ENCODE results near the gene GNA12.

GNA12 gene

GRCh38 chr7:2792235-2792634 is 51.9 kb downstream of the GNA12 start:
- no peak for TF ChIP-seq CTCF (conservative IDR thresholded peaks at IDR 0.05; ENCODE audit: low read length)
- no peak for DNase-seq (ENCODE audit: low read depth)
- H3K4me3 ChIP-seq (ENCODE audit: low read length), result no peak overlapping the region

GRCh38 chr7:2791390-2791789 is 52.7 kb downstream of the GNA12 start:
- TF ChIP-seq CTCF (conservative IDR thresholded peaks at IDR 0.05; ENCODE audit: low read length), result no peak
- DNase-seq (ENCODE audit: low read depth), result no peak
- H3K4me3 ChIP-seq (ENCODE audit: low read length), result no peak overlapping the region

- TF ChIP-seq CTCF (conservative IDR thresholded peaks at IDR 0.05; ENCODE audit: low read length), result no peak
- no peak overlapping the region for H3K4me3 ChIP-seq (ENCODE audit: low read length)
These were observed 56.7 kb downstream of the GNA12 start for GRCh38 chr7:2787251-2787951.

GRCh38 chr7:2786607-2787116 is 57.4 kb downstream of the GNA12 start:
- no peak for DNase-seq (ENCODE audit: low read depth)
- no peak for TF ChIP-seq CTCF (conservative IDR thresholded peaks at IDR 0.05; ENCODE audit: low read length)

More at GRCh38 chr7:2787251-2787951, 56.7 kb downstream of the GNA12 start:
- peak; percentile 43 for DNase-seq (ENCODE audit: low read depth)

GRCh38 chr7:2785071-2785500 is 59.0 kb downstream of the GNA12 start:
- TF ChIP-seq CTCF (conservative IDR thresholded peaks at IDR 0.05; ENCODE audit: low read length), result no peak
- DNase-seq (ENCODE audit: low read depth), result no peak
- H3K4me3 ChIP-seq (ENCODE audit: low read length), result no peak overlapping the region

More at GRCh38 chr7:2786607-2787116, 57.4 kb downstream of the GNA12 start:
- no peak overlapping the region for H3K4me3 ChIP-seq (ENCODE audit: low read length)

GRCh38 chr7:2782565-2782964 is 61.5 kb downstream of the GNA12 start:
- H3K4me3 ChIP-seq (ENCODE audit: low read length), result no peak overlapping the region
- DNase-seq (ENCODE audit: low read depth), result no peak
- no peak for TF ChIP-seq CTCF (conservative IDR thresholded peaks at IDR 0.05; ENCODE audit: low read length)

GRCh38 chr7:2782121-2782520 is 62.0 kb downstream of the GNA12 start:
- DNase-seq (ENCODE audit: low read depth), result no peak
- no peak for TF ChIP-seq CTCF (conservative IDR thresholded peaks at IDR 0.05; ENCODE audit: low read length)
- no peak overlapping the region for H3K4me3 ChIP-seq (ENCODE audit: low read length)
